GM19328 (cell line): Measurements from ENCODE around the gene LNPK.
"Not testable (repeated sequence)": the region's sequence is repeated elsewhere in the genome, so short reads cannot be mapped to it uniquely, and the experiment has no call there.

Source experiments
- ATAC-seq: cut with Tn5 transposase; IDR thresholded peaks from one replicate; pipeline ENCODE4 v1.9.1; 2021; ENCODE audit warnings: mild to moderate bottlenecking, moderate library complexity; ENCODE audit not compliant: unreplicated experiment

The LNPK gene

DNA sequence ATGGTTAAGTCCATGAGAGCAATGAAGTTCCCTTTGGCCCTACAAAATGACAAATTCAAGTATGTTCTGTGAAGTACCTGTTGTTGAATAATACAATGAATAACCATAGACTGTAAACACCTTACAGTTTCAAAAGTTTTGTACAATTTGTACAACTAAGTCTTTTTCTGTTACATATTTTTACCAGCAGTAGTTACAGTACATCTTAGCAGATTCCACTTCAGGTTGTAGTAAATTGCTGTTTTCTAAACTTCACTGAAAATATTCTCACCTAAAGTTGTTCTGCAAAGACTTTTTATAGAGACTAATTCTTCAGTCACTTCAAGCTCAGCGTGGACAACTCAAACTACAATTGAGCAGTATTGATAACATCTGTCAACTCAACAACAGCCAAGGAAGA is 28.7 kb downstream of the LNPK start:
- ATAC-seq = no peak

DNA sequence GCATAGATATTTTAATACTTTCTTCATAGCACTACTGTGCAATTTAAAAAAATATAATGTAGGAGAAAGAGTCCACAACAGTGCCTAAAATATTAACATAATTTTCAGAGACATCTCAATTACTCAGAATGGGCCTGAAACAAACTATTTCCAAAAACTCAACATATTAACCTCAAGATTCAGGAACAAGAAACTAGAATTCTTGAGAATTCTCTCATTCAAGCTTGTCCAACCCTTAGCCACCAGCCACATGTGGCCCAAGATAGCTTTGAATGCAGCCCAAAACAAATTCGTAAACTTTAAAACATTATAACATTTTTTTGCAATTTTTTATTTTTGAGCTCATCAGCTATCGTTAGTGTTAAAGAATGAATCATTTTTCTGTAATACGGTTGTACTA is 35.2 kb downstream of the LNPK start:
- ATAC-seq = no peak

DNA sequence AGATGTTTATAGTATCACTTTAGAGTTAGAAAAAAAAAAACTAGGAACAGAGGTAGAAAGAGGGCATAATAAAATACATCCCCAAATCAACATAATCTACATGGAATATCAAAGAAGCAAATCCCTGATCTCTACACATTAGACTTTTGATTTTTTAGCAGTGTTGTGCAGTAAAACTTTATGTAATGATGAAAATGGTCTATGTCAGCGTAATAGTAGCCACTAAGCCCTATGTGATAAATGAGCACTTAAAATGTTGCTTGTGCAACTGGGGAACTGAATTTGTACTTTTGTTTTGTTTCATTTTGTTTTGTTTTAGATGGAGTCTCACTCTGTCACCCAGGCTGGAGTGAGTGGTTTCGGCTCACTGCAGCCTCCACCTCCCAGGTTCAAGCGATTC is 36.3 kb downstream of the LNPK start:
- no peak for ATAC-seq

DNA sequence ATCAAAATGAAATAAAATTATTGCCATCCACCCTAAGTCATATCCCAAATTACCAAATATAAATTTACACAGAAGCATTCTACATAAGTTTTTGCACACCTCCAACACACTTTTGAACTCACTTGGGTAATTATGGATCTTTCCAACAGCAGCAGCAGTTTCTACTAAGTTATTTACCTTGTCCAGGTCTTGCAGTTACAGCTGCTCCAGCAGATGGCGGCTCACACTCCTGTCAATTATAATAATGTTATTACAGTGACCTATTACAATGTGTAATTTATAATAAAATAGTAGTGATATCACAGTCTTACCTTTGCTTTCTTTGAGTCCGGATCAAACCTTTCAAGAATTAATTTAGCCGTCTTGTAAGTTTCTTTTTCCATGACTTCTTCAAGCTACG is 37.9 kb downstream of the LNPK start:
- no peak for ATAC-seq

DNA sequence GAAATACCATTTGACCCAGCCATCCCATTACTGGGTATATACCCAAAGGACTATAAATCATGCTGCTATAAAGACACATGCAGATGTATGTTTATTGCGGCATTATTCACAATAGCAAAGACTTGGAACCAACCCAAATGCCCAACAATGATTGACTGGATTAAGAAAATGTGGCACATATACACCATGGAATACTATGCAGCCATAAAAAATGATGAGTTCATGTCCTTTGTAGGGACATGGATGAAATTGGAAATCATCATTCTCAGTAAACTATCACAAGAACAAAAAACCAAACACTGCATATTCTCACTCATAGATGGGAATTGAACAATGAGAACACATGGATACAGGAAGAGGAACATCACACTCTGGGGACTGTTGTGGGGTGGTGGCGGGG is 38.9 kb downstream of the LNPK start:
- ATAC-seq = not testable (repeated sequence)

DNA sequence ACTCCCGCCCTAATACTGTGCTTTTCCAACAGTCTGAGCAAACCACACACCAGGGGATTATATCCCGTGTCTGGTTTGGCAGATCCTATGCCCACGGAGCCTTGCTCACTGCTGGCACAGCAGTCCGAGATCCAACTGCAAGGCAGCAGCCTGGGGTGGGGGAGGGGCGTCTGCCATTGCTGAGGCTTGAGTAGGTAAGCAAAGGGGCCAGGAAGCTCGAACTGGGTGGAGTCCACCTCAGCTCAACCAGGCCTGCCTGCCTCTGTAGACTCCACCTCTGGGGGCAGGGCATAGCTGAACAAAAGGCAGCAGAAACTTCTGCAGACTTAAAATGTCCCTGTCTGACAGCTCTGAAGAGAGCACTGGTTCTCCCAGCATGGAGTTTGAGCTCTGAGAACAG is 44.2 kb downstream of the LNPK start:
- ATAC-seq = no peak

DNA sequence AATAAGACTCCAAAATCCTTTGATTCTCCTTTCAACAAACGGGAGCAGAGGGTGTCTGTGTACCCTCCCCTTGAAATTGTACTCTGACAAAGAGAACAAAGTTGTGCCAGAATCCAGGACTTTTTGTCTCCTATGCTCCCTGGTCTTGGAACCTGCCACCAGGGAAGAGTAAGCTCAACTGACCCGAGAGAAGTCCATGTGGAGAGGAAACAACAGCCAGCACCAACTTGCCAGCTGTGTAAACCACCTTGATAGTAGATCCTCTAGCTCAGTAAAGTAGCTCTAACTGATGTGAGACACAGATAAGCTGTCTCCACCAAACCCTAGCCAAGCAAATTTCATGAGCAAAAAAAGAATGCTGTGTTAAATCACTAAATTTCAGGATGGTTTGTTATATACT is 46.9 kb downstream of the LNPK start:
- ATAC-seq = no peak

DNA sequence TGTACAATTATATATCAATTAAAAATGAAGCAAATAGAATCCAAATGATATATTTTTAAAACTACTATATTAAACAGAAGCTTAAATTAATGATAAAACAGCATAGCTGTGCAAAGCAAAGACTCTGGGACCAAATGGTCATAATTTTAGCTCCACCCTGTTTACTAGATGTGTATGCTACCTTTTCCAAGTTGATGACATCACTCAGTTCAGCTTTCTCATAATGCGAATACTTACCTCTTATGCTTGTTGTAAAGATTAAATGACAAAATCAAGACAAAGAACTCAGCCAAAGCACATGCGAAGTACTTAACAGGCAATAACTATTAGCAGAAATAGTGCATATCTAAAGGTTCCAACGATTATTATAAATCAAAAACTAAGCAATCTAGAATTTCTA is 51.6 kb downstream of the LNPK start:
- no peak for ATAC-seq

DNA sequence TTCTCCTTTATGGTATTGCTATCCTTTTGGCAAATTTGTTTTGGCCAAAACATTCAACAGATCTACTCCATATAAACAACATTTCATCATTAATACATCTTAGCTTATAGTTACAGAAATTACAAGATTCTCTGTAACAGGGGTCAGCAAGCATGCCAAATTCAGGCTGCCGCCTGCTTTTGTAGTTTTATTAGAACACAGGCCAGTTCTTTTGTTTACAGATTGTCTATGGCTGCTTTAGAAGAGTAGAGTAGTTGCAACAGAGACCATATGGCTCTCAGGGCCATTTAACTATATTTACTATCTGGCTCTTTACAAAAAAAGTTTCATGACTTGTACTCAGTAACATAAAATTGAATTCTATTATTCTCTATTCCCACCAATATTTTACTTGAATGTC is 53.9 kb downstream of the LNPK start:
- ATAC-seq = no peak

DNA sequence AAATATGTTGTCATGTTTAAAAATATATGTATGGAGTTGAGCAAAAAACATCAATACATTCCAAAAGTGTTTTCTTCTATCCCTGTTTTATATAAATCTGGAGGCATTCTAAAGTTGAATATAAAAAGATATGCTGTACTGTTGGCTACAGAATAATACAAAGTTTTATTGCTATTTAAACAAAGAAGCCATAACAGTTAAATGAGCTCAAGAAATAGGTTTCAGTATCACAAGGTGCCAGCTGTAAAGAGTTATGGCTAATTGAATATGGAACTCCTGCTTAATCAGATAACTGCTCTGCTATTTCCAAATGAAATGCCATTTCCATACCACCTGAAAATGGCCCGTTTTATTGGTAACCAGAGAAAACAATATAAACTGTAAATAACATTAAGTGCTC is 55.0 kb downstream of the LNPK start:
- no peak for ATAC-seq

DNA sequence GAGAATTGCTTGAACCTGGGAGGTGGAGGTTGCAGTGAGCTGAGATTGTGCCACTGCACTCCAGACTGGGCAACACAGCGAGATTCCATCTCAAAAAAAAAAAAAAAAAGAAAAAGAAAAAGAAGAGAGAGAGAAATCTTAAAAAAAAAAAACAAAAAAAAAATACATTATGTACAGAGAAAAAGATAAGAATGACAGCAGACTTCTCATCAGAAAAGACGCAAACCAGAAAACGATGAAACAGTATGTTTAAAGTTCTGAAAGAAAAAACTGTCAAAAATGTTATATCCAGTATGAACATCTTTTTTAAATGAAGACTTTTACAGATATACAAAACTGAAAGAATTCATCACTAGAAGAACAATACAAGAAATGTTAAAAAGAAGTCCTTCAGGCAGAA is 60.4 kb downstream of the LNPK start:
- no peak for ATAC-seq

DNA sequence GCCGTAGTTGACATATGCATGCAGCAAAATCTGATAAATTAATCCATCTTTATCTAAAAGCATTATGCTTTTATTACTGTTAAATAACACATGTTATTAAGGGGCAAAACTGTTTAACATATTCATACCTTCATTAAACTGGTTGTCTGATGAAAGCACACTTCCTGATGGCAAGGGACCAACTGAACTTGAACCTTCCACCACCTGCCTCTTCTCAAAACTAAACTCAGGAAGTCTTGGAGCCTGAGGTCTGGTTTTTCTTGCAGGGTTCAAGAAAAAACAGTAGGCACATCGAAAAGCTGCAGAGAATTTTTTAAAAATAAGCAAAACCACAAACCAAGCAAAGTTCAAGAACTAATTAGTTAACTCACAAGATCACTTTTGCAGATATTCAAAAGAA is 64.9 kb downstream of the LNPK start:
- ATAC-seq = no peak

DNA sequence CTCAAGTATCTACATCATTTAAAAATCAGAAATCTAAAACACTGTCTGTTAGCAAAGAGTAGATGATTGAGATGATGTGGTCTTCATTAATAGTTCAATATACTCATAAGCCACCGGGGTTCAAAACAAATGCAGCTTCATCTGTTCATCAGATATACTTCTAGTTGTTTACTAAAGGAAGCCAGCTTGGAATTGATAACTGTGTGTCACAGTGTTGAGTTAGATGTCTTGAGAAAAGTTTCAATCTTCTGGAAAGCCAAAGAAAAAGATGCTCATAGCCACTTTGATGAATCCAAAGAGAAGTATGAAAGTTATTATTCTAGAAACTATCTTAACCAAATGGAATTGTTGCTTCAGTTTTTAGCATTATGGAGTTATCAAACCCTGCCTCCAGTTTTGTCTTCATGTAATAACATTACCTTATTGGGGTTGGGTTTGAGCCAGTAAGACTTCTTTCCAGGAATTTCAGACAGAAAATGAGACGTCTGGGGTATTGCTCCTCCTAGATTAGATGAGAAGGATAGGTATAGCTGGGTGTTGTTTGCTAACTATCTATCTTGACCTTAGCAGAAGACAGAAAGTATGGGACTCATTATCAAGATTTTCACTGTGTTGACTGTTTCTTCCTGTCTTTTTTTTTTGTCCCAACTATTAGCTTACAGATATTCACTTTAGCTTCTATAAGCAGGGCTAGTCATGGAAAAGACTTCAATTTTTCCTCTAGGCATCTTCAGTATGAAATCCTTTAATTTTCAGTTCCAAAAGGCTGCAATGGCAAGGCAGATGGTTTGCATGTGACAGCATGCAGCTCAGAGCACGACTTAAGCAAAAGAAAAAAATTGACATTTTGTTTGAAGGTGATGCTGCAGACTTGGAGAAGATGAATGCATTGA is 66.5 kb downstream of the LNPK start:
- ATAC-seq = no peak

DNA sequence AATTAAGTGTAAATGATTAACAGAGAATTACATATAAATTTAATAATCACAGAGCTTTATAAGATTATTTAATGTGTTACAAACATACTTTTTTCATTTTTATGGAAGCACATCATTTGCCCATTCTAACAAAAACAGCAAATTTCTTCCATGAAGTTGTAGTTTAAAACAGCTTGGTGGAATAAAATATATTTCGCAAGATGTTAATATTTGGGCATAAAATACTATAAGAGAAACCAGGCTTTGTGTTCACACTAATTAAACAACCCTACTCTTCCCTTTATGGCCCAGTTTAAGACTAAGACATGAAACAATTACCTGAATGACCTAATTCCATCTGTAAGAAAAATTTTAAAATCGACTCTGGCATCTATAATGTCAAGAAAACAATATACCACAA is 69.4 kb downstream of the LNPK start:
- no peak for ATAC-seq

DNA sequence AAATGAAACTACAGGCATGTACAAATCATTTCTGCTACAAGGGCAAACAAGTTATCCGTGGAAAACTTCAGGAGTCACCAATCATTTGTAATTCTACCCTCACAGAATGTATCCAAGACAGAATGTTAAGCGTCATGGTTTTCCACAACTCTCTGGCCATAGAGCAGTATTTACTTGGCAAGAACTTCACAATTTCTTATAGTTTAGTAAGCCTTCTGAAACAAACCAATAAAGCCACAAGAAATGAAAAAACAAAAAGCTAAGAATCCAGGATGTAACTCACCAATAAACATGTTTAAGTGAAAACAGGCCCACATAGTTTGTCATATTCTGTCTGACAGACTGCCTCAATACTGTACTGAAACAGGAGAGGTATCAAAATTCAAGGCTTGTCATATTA is 70.3 kb downstream of the LNPK start:
- ATAC-seq = no peak

DNA sequence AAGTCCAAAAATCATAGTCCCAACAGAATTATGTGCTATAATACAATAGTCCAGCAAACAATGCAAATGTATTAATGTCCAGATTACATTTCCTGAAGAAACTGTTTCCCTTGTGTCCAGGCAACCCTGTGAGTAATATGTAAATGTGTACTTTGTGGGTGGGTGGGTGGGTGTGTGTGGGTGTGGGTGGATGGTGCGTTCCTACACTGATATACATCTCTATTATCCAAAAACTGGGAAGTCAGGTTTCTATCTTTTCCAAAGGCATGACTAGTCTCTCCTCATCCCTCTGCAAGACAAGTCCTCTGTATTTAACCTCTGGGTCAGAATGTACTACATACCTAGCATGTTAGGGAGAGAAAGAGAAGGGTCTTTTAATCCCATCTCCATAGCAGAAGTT is 71.6 kb downstream of the LNPK start:
- ATAC-seq = no peak

DNA sequence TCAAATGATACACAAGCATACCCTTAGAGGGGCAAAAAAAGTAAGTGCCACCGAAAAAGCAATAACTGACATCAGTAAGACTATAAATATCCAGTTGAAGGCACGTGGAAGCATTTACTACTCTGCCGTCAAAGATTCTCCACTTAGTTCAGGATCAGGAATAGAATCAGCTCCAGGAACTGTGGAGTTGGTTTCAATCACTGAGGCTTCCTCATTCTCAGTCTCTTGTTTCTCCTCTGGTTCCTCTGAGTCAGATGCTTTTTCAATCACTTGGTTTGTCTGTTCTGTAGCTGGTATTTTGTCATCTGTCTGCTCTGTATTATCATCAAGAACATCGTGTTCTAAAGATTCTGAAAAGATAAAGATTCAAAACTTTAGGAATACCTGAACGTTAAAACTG is 72.2 kb downstream of the LNPK start:
- ATAC-seq = no peak

DNA sequence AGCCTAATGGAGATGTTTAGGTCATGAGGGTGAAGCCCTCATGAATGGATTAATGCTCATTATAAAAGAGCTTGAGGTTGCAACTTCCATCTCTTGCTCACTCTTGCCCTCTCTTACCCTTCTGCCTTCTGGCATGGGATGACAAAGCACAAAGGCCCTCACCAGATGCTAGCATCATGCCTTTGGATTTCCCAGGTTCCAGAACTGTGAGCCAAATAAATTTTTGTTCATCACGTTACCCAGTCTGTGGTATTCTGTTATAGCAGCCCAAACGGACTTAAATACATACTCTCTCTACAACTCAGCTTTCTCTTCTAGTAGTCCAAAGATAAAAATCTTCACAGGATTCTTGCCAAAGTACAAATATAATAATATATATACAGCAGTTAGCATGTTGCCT is 75.8 kb downstream of the LNPK start:
- no peak for ATAC-seq

DNA sequence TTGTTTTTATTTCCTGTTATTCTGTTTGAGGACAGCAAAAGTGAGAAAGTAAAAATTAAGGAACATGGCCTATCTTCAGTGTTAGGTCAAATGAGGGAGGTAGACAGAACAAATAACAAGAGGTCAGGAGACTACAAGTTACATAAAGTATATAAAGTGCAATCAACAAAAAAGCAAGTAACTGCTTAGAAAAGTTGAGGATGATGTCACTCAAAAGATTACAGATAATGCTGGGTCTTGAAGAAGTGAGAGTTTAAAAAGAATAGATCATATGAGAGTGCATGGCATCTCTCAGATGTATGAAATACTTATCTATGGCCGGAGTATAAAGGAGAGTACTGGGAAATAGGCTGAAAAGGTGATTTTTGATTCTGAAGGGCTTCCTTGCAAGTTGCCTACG is 79.9 kb downstream of the LNPK start:
- ATAC-seq = no peak

DNA sequence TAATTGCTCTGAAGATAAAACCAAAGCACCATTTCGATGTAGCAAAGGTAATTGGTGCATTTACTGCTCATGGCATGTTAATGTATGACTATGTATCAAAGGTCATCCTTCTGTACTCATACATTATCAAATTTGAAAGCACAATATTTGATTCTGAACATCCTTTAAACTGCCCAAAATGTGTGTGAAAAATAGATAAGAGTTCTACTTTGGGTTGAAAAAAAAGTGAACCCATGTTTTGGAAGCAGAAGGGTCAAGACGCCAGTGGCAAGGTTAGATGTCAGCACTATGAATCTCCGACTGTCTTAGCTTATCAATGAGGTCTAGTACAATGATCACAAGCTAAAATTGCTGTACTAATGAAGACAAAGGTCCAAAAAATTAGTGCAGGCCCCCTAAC is 83.1 kb downstream of the LNPK start:
- no peak for ATAC-seq

DNA sequence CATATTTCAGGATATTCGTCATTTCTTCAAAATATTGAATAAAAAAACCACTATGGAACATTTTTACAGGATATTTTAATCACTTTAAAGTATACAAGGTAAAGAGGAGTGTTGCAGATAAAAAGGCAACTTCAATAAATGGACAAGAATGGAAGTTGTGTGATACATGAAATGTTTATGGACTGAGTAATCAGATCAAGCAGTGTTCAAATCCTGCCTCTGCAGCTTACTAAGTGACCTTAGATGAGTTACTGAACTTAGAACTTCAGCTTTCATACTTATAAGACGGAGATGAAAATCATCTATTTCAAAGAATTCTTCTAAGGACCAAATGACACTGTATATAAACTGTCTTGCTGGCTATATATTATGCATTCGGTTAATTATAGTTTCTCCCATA is 87.2 kb downstream of the LNPK start:
- ATAC-seq = no peak

DNA sequence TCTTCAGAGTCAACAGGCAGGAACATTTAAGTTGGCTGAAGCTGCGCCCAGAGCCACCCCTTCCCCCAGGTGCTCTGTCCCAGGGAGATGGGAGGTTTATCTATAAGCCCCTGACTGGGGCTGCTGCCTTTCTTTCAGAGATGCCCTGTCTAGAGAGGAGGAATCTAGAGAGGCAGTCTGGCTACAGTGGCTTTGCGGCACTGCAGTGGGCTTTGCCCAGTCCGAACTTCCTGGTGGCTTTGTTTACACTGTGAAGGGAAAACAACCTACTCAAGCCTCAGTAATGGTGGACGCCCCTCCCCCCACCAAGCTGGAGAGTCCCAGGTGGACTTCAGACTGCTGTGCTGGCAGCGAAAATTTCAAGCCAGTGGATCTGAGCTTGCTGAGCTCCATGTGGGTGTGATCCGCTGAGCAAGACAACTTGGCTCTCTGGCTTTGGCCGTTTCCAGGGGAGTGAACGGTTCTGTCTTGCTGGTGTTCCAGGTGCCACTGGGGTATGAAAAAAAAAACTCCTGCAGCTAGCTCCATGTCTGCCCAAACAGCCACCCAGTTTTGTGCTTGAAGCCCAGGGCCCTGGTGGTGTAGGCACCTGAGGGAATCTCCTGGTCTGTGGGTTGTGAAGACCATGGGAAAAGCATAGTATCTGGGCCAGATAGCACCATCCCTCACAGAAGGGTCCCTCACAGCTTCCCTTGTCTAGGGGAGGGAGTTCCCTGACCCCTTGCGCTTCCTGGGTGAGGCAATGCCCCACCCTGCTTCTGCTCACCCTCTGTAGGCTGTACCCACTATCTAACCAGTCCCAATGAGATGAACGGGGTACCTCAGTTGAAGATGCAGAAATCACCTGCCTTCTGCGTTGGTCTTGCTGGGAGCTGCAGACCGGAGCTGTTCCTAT is 88.0 kb downstream of the LNPK start:
- not testable (repeated sequence) for ATAC-seq
